H9 (cell line): ENCODE data around the gene AGTRAP. TPM values are rescaled to one million over a fixed set of nuclear protein-coding genes. Genes with fewer than 3 reads are reported as not detected.

ENCODE experiments used
- DNase-seq: peaks from one replicate; pipeline ENCODE4 v3.0.0-alpha.2; 2017
- H2AFZ ChIP-seq: one replicate; pipeline ENCODE4 v1.6.1; 2013; ENCODE audit warnings: mild to moderate bottlenecking, low read length, control low read depth, moderate library complexity
- H2AK5ac ChIP-seq: 2 replicates; pipeline ENCODE4 v1.6.1; 2013; ENCODE audit warnings: low read length, control low read depth, mixed read lengths; ENCODE audit not compliant: insufficient read length
- H2BK120ac ChIP-seq: one replicate; pipeline ENCODE4 v1.6.1; 2013; ENCODE audit warnings: low read depth, mild to moderate bottlenecking, low read length, control low read depth, inconsistent platforms; ENCODE audit not compliant: poor library complexity, severe bottlenecking
- H2BK12ac ChIP-seq: 2 replicates; pipeline ENCODE4 v1.6.1; 2013; ENCODE audit warnings: low read length, control low read depth, mixed read lengths, low read depth; ENCODE audit not compliant: insufficient read length
- H2BK15ac ChIP-seq: 2 replicates; pipeline ENCODE4 v1.6.1; 2013; ENCODE audit warnings: low read depth, low read length, control low read depth
- H2BK20ac ChIP-seq: one replicate; pipeline ENCODE4 v1.6.1; 2013; ENCODE audit warnings: low read depth, mild to moderate bottlenecking, low read length, control low read depth, inconsistent platforms; ENCODE audit not compliant: poor library complexity, severe bottlenecking
- H2BK5ac ChIP-seq: 2 replicates; pipeline ENCODE4 v1.6.1; 2013; ENCODE audit warnings: low read length, control low read depth, mixed read lengths; ENCODE audit not compliant: insufficient read length
- H3K14ac ChIP-seq: 2 replicates; pipeline ENCODE4 v1.6.1; 2013; ENCODE audit warnings: low read length, control low read depth; ENCODE audit not compliant: insufficient read depth
- H3K18ac ChIP-seq: 2 replicates; pipeline ENCODE4 v1.6.1; 2013; ENCODE audit warnings: low read depth, mild to moderate bottlenecking, mixed read lengths, low read length, control low read depth; ENCODE audit not compliant: insufficient read length
- H3K23ac ChIP-seq: 2 replicates; pipeline ENCODE4 v1.6.1; 2013; ENCODE audit warnings: low read length, control low read depth, mixed read lengths, low read depth; ENCODE audit not compliant: insufficient read length
- H3K23me2 ChIP-seq: 2 replicates; pipeline ENCODE4 v1.6.1; 2013; ENCODE audit warnings: low read depth, mild to moderate bottlenecking, mixed read lengths, low read length, control low read depth; ENCODE audit not compliant: insufficient read length, poor library complexity, severe bottlenecking
- H3K27ac ChIP-seq: 2 replicates; pipeline ENCODE4 v1.5.1; 2013; ENCODE audit warnings: low read length, control low read depth, mixed read lengths, low read depth; ENCODE audit not compliant: insufficient read length
- H3K27me3 ChIP-seq: 2 replicates; pipeline ENCODE4 v1.6.1; 2013; ENCODE audit warnings: low read length, control low read depth, inconsistent platforms; ENCODE audit not compliant: insufficient read depth
- H3K4ac ChIP-seq: 2 replicates; pipeline ENCODE4 v1.6.1; 2013; ENCODE audit warnings: low read depth, mild to moderate bottlenecking, control low read depth, inconsistent platforms, low read length, moderate library complexity
- H3K4me1 ChIP-seq: 2 replicates; pipeline ENCODE4 v1.6.1; 2013; ENCODE audit warnings: low read length, control low read depth, inconsistent platforms; ENCODE audit not compliant: insufficient read depth
- H3K4me2 ChIP-seq: 2 replicates; pipeline ENCODE4 v1.6.1; 2013; ENCODE audit warnings: low read length, control low read depth, mixed read lengths; ENCODE audit not compliant: insufficient read length, insufficient read depth
- H3K56ac ChIP-seq: 2 replicates; pipeline ENCODE4 v1.6.1; 2013; ENCODE audit warnings: low read depth, mild to moderate bottlenecking, mixed read lengths, low read length, control low read depth; ENCODE audit not compliant: insufficient read length
- H3K79me1 ChIP-seq: 2 replicates; pipeline ENCODE4 v1.6.1; 2013; ENCODE audit warnings: low read depth, mild to moderate bottlenecking, moderate library complexity, low read length, control low read depth, inconsistent platforms; ENCODE audit not compliant: insufficient read depth, poor library complexity, severe bottlenecking
- H3K79me2 ChIP-seq: 2 replicates; pipeline ENCODE4 v1.6.1; 2013; ENCODE audit warnings: low read length, control low read depth, inconsistent platforms; ENCODE audit not compliant: insufficient read depth
- H3K9ac ChIP-seq: 2 replicates; pipeline ENCODE4 v1.6.1; 2013; ENCODE audit warnings: low read length, control low read depth, mixed read lengths; ENCODE audit not compliant: insufficient read length; ENCODE audit errors: extremely low read depth
- H3K9me3 ChIP-seq: one replicate; pipeline ENCODE4 v1.6.1; 2013; ENCODE audit warnings: low read depth, low read length, inconsistent platforms; ENCODE audit not compliant: control insufficient read depth
- H3T11ph ChIP-seq: one replicate; pipeline ENCODE4 v1.6.1; 2013; ENCODE audit warnings: mild to moderate bottlenecking, low read length, control low read depth, inconsistent platforms
- H4K20me1 ChIP-seq: one replicate; pipeline ENCODE4 v1.6.1; 2013; ENCODE audit not compliant: control insufficient read depth, insufficient read length, insufficient read depth
- H4K5ac ChIP-seq: 2 replicates; pipeline ENCODE4 v1.6.1; 2013; ENCODE audit warnings: low read depth, mild to moderate bottlenecking, mixed read lengths, low read length, control low read depth; ENCODE audit not compliant: insufficient read length
- H4K8ac ChIP-seq: replicated peaks from 2 replicates; pipeline ENCODE4 v1.6.1; 2013; ENCODE audit warnings: low read length, control low read depth, mixed read lengths, low read depth; ENCODE audit not compliant: insufficient read length
- H4K91ac ChIP-seq: 2 replicates; pipeline ENCODE4 v1.6.1; 2013; ENCODE audit warnings: low read depth, mild to moderate bottlenecking, moderate library complexity, mixed read lengths, low read length, control low read depth; ENCODE audit not compliant: insufficient read length
- H3K27ac Mint-ChIP-seq, 3 experiments: 2 replicates in 2 of 3; 3 replicates in 1 of 3; pipeline ENCODE4 v1.8.0; 2020 to 2021; ENCODE audit warnings: mixed read lengths in 3 of 3, mild to moderate bottlenecking in 1 of 3, moderate library complexity in 1 of 3
- H3K27me3 Mint-ChIP-seq: 2 replicates; pipeline ENCODE4 v1.8.0; 2021; ENCODE audit warnings: low read depth, mild to moderate bottlenecking, moderate library complexity, mixed read lengths
- H3K36me3 Mint-ChIP-seq, 3 experiments: 2 replicates in 2 of 3; 3 replicates in 1 of 3; pipeline ENCODE4 v1.8.0; 2020 to 2021; ENCODE audit warnings: low read depth in 3 of 3, mixed read lengths in 3 of 3; ENCODE audit not compliant: insufficient read depth in 1 of 3
- H3K4me1 Mint-ChIP-seq, 2 experiments: 2 replicates each; pipeline ENCODE4 v1.8.0; 2020; ENCODE audit warnings: mixed read lengths in 2 of 2
- H3K4me3 Mint-ChIP-seq, 2 experiments: 2 replicates in 1 of 2; 3 replicates in 1 of 2; pipeline ENCODE4 v1.8.0; 2020 to 2021; ENCODE audit warnings: mild to moderate bottlenecking in 2 of 2, mixed read lengths in 2 of 2, moderate library complexity in 1 of 2
- H3K9me3 Mint-ChIP-seq, 2 experiments: 2 replicates in 1 of 2; 3 replicates in 1 of 2; pipeline ENCODE4 v1.8.0; 2020; ENCODE audit warnings: mild to moderate bottlenecking in 2 of 2, mixed read lengths in 2 of 2, moderate library complexity in 1 of 2
- CTCF ChIP-seq: fragments of 200-600 bp; sonication (generic); conservative IDR thresholded peaks from 3 replicates; pipeline ENCODE4 v1.8.0; 2021; ENCODE audit warnings: antibody characterized with exemption, mild to moderate bottlenecking
- WGBS: extraction: QIAGEN DNeasy Blood & Tissue Kit; methylation state at CpG from one replicate; pipeline ENCODE4 v1.1.7; 2013; ENCODE audit warnings: missing lambda C conversion rate, low lambda C conversion rate, mixed read lengths; ENCODE audit not compliant: insufficient read length; ENCODE audit errors: extremely low coverage; 5-methylcytosine and 5-hydroxymethylcytosine counted together
- total RNA-seq: library from RNA; stranded (reverse); gene quantifications from 2 replicates; pipeline ENCODE4 v1.2.1, GENCODE V29; 2021

AGTRAP gene
- total RNA-seq, 1 experiment from 2014 or later, result 60.9 TPM

GRCh38 chr1:11767922-11768704 lies 32.2 kb downstream of the AGTRAP start:
- DNase-seq, result no peak
- WGBS, result no CpG with 5 or more reads among the region's 16 CpGs
- no peaks in the 10 kb centered on the region for H3K79me2 ChIP-seq
- no peak overlapping the region for H2BK20ac ChIP-seq
- Mint-ChIP-seq H3K36me3 (no peaks in the 10 kb centered on the region), H3K27me3 (peaks cover 35% of the 10 kb centered on the region), H3K27ac (no peak overlapping the region; a peak in 1 of 7 replicates), H3K4me1 (peaks cover 2 to 8% of the 10 kb centered on the region in 2 experiments; a peak in 3 of 4 replicates), H3K9me3 (no peaks in the 10 kb centered on the region; a peak in 1 of 5 replicates), H3K4me3 (no peak overlapping the region)
- H3K4me1 ChIP-seq, result no peaks in the 10 kb centered on the region
- no peak overlapping the region for H4K5ac ChIP-seq
- H2BK15ac ChIP-seq, result no peak overlapping the region
- H2BK12ac ChIP-seq, result no peak overlapping the region
- H3K79me1 ChIP-seq, result no peaks in the 10 kb centered on the region
- H3K23me2 ChIP-seq, result no peaks in the 10 kb centered on the region
- H3K9me3 ChIP-seq, result no peaks in the 10 kb centered on the region
- no peak overlapping the region for H3K18ac ChIP-seq
- no peak overlapping the region for H3K9ac ChIP-seq
- no peak overlapping the region for H3K14ac ChIP-seq
- no peak overlapping the region for H4K8ac ChIP-seq
- no peak overlapping the region for H3T11ph ChIP-seq
- H3K4ac ChIP-seq, result no peak overlapping the region
- no peak overlapping the region for H2BK120ac ChIP-seq
- no peak overlapping the region for H3K23ac ChIP-seq
- no peak overlapping the region for H3K27ac ChIP-seq
- H2AK5ac ChIP-seq, result no peak overlapping the region
- no peaks in the 10 kb centered on the region for H4K20me1 ChIP-seq
- H2BK5ac ChIP-seq, result no peak overlapping the region
- no peak overlapping the region for H4K91ac ChIP-seq
- H3K27me3 ChIP-seq, result no peaks in the 10 kb centered on the region
- no peak overlapping the region for H3K56ac ChIP-seq
- no peak for TF ChIP-seq CTCF
- no peak overlapping the region for H3K4me2 ChIP-seq
- no peak overlapping the region for H2AFZ ChIP-seq
